ENCODE data around the gene PLD1. TPM values are rescaled to one million over a fixed set of nuclear protein-coding genes. Genes with fewer than 3 reads are reported as not detected.

PLD1 gene
- total RNA-seq, 1 donor from 2014 or later, result not detected

DNA sequence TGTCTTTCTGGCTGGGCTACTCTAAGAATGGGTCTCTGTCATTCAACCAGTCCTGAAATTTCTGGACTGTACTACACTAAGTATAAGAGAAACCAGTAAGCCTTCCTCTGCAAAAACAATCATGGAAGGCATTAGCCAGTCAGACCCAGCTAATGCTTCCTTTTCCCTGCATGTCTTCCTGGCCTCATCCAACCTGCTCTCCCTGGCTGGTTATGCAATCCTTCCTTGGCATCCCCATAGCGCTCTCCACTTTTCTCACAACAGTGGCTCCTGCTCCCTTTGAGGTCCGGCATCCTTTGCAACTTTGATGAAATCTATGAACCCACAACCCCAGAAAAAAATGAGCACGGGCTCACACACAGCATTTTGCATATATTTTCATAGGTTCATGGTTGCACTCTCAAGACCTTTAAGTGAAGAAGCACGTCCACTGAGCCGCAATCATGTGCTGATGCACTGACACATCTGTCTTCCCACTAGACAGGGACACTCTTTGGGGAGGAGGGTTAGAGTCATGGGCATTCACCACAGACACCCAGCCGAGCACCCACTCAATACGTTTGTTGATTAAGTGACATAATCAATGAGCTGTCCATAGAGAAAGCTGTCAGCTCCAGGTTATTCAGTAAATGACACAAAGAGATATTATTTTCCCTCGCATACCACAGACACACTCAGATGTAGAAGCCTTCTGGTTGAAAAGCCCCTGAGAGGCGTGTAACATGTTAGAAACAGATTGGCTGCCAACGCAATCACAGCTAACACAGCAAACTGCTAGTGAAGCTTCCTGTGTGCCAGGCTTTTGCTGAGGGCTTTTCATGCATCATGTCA, 66.7 kb downstream of the PLD1 start:
- no peaks in the 10 kb centered on the region for H3K9me3 Mint-ChIP-seq
- TF ChIP-seq, protein P1, sequence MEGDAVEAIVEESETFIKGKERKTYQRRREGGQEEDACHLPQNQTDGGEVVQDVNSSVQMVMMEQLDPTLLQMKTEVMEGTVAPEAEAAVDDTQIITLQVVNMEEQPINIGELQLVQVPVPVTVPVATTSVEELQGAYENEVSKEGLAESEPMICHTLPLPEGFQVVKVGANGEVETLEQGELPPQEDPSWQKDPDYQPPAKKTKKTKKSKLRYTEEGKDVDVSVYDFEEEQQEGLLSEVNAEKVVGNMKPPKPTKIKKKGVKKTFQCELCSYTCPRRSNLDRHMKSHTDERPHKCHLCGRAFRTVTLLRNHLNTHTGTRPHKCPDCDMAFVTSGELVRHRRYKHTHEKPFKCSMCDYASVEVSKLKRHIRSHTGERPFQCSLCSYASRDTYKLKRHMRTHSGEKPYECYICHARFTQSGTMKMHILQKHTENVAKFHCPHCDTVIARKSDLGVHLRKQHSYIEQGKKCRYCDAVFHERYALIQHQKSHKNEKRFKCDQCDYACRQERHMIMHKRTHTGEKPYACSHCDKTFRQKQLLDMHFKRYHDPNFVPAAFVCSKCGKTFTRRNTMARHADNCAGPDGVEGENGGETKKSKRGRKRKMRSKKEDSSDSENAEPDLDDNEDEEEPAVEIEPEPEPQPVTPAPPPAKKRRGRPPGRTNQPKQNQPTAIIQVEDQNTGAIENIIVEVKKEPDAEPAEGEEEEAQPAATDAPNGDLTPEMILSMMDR (IDR thresholded peaks at IDR 0.05), result no peak
- ATAC-seq (ENCODE audit: low read depth) (no peak), DNase-seq (no peak)
- no peak overlapping the region for H3K27ac Mint-ChIP-seq
- CTCF ChIA-PET, result no interaction called here
- peaks cover 9% of the 10 kb centered on the region for H3K27me3 Mint-ChIP-seq
- no peaks in the 10 kb centered on the region for H3K4me1 Mint-ChIP-seq
- no peak overlapping the region for H3K4me3 Mint-ChIP-seq
- POLR2A ChIA-PET, result no interaction called here
- no peaks in the 10 kb centered on the region for H3K36me3 Mint-ChIP-seq (ENCODE audit: low read depth)
- intact Hi-C loops (cut with micrococcal nuclease), result no loop called here

DNA sequence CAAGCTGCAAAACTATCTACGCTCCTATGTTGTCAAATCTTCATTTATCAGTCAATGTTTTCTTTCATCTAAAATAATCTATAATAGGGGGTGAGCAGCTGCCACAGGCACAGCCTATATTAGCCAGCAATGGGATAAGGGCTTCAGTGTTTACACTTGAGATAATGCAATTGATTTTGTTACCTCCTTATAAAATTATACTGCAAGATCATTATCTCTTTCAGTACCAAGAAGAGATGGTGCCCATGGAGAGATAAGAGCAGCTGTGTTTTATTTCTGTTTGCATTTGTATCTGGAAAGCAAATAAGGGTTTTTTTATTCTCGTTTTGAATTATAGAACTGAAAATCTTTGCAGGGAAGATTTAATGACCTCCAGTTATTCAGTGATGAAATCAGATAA, 68.9 kb downstream of the PLD1 start:
- TF ChIP-seq, protein P1 (IDR thresholded peaks at IDR 0.05), result no peak
- no peak for ATAC-seq (ENCODE audit: low read depth)
- Mint-ChIP-seq H3K36me3 (ENCODE audit: low read depth) (no peaks in the 10 kb centered on the region), H3K4me1 (no peaks in the 10 kb centered on the region), H3K27ac (no peak overlapping the region), H3K9me3 (no peaks in the 10 kb centered on the region), H3K27me3 (peaks cover 5% of the 10 kb centered on the region), H3K4me3 (no peak overlapping the region)
- CTCF ChIA-PET, result no interaction called here
- no peak for DNase-seq
- POLR2A ChIA-PET, result no interaction called here
- intact Hi-C loops (cut with micrococcal nuclease), result no loop called here

DNA sequence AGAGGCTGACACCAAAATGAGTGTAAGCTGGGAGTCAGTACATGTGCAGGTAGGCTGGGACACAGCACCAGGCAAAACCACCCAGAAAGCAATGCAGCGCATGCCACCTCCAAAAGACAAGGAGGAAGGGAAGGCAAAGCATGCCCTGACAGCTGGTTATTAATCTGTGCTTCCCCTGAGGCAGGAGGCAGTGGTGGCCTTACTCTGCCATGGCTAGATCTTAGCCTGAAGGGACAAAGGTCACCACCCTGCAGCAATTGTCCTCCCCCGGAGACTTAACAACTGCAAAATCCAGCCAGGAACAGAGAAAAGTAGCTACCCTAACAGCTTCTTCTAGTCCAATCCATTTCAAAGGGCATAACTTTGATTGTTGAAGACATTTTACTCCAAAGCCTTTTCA, 73.7 kb downstream of the PLD1 start:
- TF ChIP-seq, protein P1 (IDR thresholded peaks at IDR 0.05), result no peak
- H3K27ac Mint-ChIP-seq, result no peak overlapping the region
- no peaks in the 10 kb centered on the region for H3K4me1 Mint-ChIP-seq
- no peaks in the 10 kb centered on the region for H3K27me3 Mint-ChIP-seq
- DNase-seq (no peak), ATAC-seq (ENCODE audit: low read depth) (no peak)
- ChIA-PET POLR2A (no interaction called here), CTCF (no interaction called here)
- H3K36me3 Mint-ChIP-seq (ENCODE audit: low read depth), result no peaks in the 10 kb centered on the region
- H3K4me3 Mint-ChIP-seq, result no peak overlapping the region
- no peaks in the 10 kb centered on the region for H3K9me3 Mint-ChIP-seq
- intact Hi-C loops (cut with micrococcal nuclease), result no loop called here

DNA sequence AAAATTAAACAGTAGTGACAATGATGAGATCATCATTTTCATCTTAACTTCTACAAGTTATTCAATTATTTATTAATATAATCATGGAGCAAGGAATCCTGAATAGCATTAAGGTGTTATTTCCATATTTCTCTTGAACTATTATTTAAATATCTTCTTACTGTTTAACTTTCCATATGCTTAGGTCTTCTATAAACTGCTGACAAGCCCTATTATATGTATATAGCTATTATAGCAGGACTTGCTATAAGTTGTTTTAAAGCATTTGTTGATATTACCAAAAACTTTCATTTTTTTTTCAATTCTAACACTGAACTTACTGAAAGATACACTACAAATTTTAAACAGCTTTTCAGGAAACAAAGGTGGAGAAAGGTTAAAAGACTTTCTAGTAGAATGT, 76.7 kb downstream of the PLD1 start:
- TF ChIP-seq, protein P1 (IDR thresholded peaks at IDR 0.05), result no peak
- no peak for ATAC-seq (ENCODE audit: low read depth)
- Mint-ChIP-seq H3K27me3 (no peaks in the 10 kb centered on the region), H3K4me1 (no peaks in the 10 kb centered on the region), H3K27ac (no peak overlapping the region), H3K36me3 (ENCODE audit: low read depth) (no peaks in the 10 kb centered on the region), H3K4me3 (no peak overlapping the region), H3K9me3 (no peaks in the 10 kb centered on the region)
- no peak for DNase-seq
- CTCF ChIA-PET, result no interaction called here
- intact Hi-C loops (cut with micrococcal nuclease), result no loop called here
- POLR2A ChIA-PET, result no interaction called here

DNA sequence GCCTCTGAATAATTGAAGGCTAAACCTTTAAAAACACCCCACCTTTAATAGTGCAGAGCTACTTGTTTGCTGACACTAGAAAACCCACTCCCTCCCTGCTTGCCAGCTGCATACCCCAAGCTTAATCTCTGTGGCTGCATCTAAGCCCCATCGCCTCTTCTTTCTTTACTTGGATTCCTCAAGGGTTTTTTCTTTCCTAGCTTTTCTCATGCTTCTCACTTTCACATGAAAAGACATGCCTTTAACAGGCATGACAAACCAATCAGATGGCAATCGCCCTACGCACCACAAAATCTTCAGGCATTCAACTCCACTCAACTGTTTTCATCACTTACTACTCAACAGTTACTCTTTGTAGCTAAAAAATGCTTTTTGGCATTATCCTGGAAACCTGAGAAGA, 77.5 kb downstream of the PLD1 start:
- no peak for DNase-seq
- ChIA-PET CTCF (no interaction called here), POLR2A (no interaction called here)
- ATAC-seq (ENCODE audit: low read depth), result no peak
- Mint-ChIP-seq H3K27ac (no peak overlapping the region), H3K36me3 (ENCODE audit: low read depth) (no peaks in the 10 kb centered on the region), H3K4me1 (no peaks in the 10 kb centered on the region), H3K27me3 (no peaks in the 10 kb centered on the region), H3K9me3 (no peaks in the 10 kb centered on the region), H3K4me3 (no peak overlapping the region)
- intact Hi-C loops (cut with micrococcal nuclease), result no loop called here
- TF ChIP-seq, protein P1 (IDR thresholded peaks at IDR 0.05), result no peak

Measured in activated B cell treated with CpG ODN at 0.5 μM for 24 hours (primary cell).